Dermis microvascular lymphatic vessel endothelial cell (primary cell): ENCODE measurements around the gene FAM131B. TPM values are rescaled to one million over a fixed set of nuclear protein-coding genes. Genes with fewer than 3 reads are reported as not detected.
"Not testable (repeated sequence)": the region's sequence is repeated elsewhere in the genome, so short reads cannot be mapped to it uniquely, and the experiment has no call there.

Experiments used
- DNase-seq, 2 donors: peaks; one replicate each; pipeline versions ENCODE4 v3.0.0 to v3.0.0-alpha.2; 2010; ENCODE audit warnings: low read depth in 2 of 2
- total RNA-seq: library from RNA; depleted of rRNA; stranded (reverse); fragments of >200 nt; gene quantifications from 2 replicates; pipeline ENCODE4 v1.2.1, GENCODE V29; 2014

The FAM131B gene
- total RNA-seq, 1 donor from 2014 or later, result 0.13 TPM

DNA sequence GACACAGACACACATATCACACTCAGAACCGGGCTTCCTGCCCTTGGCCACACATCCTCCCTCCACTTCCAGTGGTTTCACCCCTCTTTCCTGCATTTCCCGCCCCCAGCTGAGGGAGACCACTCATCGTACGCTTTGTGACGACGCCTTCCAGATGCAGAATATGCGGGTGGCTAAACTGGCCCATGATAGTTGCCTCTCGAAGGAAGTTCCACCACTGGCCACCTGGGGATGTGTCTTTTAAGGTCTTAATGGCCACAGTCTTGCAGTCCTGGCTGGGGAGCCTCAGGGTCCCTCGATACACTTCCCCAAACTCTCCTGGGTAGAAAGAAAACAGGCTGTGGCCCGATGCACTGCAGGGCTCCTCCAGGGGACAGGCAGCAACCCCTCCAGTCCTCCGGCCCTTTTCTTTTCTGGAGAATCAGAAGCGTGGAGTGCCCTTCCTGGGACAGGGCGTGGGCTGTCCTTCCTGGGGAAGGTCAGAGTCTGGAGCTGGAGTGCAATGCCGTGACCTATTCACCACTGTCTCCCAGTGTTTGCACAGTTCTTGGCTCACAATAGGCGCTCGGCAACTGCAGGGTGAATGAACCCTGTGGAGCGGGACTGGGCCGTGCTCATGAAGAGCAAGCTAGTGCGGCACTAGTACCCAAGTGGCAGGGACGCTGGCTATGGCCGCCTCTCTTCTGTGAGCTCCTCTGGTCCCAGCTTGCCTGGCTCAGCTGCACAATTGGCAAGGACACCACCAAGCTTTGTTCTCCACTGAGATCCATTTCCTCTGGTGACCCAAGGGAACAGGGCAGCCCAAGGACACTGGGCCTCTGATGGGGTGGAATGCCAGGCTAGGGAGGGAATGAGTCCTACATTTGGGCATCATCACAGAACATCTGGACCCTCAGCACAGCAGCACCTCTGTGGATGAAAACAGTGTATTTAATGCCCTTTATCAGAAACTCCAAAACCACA lies 33.0 kb upstream of the FAM131B start:
- DNase-seq, result no peak

DNA sequence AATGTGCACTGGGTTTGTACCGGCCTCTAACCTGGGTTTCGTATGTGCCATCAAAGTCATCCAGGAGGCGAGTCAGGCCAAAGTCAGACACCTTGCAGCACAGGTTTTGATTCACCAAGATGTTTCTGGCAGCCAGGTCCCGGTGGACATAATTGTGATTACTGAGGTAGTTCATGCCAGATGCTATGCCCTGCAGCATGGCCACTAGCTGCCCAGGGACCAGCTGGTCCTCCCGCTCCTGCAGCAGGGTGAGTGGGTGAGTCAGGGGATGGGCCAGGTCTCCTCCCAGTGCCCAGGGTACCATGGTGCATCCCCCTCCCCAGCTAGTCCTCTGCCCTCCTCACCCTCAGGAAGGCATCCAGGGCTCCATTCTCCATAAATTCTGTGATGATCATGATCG lies 32.3 kb upstream of the FAM131B start:
- DNase-seq, result no peak

DNA sequence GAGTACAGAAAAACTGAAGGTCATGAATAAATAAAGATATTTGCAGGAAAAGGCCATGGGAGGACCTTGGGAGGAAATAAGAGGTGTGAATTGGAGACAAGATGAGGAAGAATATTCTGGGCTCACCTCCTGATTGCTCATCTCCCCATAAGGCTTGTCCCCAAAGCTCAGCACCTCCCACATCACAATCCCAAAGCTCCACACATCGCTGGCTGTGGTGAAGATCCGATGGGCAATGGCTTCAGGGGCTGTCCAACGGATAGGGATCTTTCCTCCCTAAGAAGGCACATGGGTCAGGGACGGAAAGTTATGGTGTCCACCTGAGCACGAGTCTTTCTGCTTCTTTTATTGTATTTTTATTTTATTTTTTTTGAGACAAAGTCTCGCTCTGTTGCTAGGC lies 31.6 kb upstream of the FAM131B start:
- no peak for DNase-seq

DNA sequence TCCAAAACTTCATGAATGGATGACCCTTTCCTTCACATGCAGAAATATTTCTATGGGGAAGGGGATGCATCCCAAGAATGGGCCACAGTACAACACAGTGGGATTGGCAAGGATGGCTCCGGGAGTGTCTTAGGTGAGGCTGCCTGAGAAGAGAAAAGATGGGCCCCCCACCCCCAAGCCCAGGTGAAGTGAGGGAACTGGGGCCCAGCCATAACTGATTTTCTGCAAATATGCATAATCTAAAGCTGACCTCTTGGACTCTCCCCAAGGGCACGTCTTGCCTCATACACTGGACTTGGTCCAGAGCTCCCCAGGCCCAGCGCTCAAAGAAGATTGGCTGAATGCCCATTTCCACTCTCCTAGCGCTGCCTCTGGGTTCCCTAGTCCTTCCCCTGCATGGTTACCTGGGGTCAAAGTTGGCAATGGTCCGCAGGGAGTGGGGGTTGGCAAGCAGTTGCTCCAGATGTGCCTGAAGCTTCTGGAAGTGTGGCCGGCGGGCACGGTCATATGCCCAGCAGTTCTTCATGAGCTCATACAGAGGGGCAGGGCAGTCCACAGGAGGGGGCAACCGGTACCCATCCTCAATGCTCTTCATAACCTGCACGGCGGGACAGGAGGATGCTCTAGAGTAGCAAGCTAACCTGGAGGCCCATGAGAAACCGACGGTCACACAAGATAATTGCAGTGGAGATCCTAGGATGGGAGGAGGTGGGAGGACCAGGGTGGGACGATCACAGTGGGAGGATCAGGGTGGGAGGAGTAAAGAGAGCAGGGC lies 30.9 kb upstream of the FAM131B start:
- DNase-seq, result no peak

DNA sequence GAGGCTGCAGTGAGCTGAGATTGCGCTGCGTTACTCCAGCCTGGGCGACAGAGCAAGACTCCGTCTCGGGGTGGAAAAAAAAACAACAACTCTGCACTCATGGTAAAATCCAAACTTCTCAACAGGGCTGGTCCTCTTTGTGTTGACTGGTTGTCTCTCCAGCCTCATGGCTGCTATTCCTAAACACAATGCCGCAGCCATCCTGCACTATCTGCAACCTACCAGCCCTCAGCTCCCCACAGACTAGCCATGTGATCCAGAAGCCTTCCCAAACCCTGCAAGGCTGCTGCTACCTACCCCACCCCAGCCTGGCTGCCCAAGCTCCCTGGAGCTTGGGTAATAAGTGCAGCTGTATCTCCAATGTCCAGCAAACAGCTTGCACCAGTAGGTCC lies 30.4 kb upstream of the FAM131B start:
- no peak for DNase-seq

DNA sequence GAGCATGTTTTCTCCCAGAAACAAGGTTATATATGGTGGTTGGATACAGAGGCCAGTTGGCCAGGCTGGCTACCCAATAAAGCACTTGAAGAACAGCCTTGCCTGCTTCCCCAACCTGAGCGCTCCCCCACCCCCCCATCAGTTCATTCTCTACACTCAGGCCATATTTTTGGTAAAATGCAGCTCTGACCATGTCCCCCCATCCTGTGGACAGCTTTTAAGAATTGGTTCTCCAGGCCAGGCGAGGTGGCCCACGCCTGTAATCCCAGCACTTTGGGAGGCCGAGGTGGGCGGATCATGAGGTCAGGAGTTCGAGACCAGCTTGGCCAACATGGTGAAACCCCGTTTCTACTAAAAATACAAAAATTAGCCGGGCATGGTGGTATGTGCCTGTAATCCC lies 29.9 kb upstream of the FAM131B start:
- not testable (repeated sequence) for DNase-seq

DNA sequence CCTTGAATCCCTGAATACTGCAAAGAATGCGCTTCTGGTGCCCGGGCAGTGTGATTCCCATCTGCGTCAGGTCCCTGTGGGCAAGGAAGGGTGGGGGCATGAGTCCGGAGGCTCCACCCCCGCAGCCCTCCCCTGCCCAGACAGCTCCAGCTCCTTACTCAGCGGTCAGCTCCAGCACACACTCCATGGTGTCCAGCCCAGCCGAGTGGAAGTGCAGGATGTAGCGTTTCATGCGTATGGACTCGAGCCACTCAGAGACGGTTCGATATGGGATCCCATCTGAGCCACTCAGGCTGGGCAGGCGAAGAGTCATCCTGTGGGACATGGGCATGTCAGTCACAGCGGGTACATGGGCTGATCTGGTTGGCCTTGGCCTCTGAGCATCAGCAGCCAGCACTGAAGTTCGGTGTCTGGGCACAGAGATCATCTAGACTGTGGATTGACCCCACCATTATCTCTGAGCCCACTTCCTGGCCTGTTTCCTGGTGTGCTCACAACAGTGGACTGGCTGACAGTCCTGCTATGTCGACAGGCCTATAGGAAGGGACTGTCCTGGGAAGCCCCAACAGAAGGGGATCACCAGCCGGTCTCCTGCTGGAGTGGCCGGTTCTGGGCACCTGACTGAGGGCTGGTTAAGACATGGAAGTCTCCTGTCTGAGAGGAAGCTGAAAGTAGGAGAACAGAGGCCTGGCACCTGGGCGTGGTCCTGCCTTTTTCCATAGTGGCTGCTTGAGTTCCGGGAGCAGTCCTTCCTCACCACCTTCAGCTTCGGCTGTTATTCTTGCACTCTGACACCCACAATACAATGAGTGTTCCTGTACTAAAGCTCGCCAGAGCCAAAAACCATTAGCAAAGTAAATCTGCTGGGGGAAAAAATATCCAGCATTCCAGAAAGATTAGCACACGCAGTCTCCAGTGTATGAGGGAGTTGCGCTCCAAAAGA lies 29.2 kb upstream of the FAM131B start:
- DNase-seq, result peak; percentile 90 to 94

DNA sequence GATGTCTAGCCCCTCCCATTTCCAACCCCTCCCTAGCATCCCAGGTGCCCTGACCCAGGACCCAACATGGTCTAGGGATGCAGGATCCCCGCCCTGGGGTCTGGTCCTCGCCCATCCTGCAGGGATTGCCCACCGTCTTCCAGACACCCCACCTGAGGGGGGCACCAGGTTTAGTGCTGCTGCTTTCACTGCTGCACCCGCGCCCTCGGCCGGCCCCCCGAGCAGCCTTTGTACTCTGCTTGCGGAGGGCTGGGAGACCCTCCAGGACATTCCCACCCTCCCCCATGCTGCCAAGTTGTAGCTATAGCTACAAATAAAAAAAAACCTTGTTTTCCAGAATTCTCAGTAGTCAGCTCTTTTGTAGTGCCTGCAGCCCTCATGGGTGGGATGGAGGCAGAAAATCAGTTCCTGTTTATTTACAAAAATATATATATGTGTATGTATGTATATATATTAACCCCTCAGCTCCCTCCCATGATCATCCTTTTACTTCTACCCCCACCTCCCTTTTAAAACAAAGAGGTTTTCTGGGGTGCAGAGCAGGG lies 28.3 kb upstream of the FAM131B start:
- no peak for DNase-seq

DNA sequence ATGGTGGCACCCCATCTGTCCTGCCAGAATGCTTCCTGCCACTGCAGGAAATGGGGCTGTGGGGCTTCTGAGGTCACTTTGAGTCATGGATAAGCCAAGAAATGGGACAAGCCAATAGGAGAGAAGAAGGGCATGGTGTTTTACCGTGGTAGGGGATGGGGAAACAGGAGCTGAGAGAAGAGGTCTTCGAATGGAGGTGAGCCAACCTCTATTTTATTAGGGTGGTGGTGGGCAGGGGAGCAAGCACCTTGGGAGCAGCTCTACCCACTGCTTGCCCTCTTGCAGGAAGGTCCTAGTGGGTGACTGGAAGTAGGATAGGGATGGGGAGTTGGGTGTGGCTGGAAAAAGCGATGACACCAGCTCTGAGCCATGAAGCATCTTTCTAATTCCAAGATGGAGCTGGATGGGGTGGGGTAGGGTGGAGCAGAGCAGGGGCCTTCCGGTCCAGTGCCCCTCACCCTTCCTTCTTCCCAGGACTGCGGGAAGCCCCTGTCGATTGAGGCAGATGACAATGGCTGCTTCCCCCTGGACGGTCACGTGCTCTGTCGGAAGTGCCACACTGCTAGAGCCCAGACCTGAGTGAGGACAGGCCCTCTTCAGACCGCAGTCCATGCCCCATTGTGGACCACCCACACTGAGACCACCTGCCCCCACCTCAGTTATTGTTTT lies 27.7 kb upstream of the FAM131B start:
- DNase-seq, result no peak

DNA sequence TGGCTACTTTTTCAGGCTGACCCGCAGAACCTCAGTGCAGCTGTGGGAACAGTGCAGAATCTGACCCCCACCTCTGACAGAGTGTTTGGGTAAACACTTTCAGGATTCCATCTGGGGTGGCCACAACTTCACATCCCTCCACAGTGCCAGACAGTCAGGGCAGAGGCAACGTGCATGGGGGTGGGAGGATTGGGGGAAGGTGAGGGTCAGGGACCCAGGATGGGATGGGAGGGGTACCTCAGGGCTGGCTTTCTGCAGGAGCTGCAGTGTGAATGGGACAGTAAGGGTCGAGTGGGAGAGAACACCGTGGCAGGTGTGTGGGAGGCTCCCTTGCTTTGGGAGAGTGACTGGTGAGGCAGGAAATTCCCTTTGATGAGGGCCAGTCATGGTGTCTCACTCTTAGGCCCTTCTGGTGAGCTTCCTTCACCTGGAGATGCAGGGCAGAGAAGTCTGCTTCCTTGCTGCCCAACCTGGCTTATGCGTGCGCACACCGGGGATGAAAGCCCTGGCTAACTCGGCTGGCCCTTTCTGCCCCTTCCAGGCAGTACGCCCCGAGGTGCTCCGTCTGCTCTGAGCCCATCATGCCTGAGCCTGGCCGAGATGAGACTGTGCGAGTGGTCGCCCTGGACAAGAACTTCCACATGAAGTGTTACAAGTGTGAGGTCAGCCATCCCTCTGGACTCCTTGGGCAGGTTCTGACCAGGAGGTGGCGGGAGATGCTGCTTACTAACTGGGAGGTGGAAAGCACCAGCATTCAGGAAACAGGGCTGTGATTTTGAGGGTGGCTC lies 27.0 kb upstream of the FAM131B start:
- DNase-seq, result no peak

DNA sequence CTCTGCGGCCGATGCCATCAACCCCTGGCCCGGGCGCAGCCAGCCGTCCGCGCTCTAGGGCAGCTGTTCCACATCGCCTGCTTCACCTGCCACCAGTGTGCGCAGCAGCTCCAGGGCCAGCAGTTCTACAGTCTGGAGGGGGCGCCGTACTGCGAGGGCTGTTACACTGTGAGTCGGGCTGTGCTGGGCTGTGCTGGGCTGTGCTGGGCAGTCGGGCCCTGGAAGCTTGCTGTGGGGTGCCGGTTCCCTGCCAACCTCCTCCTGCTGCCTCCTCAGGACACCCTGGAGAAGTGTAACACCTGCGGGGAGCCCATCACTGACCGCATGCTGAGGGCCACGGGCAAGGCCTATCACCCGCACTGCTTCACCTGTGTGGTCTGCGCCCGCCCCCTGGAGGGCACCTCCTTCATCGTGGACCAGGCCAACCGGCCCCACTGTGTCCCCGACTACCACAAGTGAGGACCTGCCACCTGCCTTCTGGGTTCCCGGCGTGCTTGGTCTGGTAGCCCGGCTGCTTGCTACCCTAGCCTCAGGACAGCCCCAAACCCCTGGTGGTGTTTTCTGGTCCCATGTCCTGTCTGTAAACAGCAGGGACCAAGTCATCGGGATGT lies 26.1 kb upstream of the FAM131B start:
- no peak for DNase-seq

DNA sequence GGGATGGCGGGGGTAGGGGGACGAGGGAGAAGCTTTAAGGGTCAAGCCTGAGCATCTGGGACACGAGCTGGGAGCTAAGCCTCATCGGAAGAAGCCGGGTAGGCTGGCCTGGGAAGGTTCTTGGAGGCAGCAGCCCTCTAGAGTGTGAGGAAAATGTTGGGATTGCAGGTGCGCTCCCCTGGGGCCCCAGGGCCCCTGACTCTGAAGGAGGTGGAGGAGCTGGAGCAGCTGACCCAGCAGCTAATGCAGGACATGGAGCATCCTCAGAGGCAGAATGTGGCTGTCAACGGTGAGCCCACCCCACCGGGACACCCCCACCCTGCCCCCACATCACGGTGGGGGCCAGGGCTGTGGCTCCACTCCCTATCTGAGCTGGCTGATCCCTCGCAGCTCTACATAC lies 25.5 kb upstream of the FAM131B start:
- no peak for DNase-seq

DNA sequence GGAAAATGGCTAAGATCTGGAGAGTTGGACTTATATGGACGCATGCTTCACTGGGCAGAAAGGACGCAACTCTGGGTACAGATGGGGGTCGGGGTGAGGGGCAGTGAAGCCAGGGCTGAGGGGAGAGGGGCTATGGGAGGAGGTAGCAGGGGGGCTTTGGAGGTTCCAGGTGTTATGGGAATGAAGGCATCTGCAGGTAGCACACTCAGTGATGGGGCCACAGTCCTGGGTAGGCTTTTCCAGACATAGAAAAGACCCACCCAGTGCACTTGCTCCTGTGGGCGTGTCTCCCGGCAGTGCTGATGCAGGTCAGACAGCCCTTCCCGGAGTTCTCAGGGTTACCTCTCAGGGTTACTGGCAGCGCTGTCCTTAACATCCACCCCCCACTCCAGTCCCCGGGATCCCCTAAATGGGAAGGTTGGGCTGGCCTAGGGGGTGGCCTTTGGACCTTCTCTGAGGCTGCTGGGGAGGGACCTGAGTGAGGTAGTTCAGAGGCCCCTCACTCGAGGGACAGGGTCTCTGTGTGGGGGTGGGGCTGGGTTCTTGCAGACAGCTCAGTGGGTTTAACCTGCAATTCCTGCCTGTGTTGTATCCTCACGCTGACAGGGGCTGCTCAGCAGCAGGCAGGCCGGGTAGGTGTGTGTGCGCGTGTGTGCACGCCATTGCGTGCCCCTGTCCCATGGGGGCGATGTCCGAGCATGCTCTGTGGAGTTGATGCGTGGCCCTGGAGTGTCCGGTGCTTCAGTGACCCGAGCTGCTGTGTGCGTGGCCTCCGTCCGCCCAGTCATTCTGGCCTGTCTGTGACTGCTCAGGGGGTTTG lies 24.9 kb upstream of the FAM131B start:
- no peak for DNase-seq

DNA sequence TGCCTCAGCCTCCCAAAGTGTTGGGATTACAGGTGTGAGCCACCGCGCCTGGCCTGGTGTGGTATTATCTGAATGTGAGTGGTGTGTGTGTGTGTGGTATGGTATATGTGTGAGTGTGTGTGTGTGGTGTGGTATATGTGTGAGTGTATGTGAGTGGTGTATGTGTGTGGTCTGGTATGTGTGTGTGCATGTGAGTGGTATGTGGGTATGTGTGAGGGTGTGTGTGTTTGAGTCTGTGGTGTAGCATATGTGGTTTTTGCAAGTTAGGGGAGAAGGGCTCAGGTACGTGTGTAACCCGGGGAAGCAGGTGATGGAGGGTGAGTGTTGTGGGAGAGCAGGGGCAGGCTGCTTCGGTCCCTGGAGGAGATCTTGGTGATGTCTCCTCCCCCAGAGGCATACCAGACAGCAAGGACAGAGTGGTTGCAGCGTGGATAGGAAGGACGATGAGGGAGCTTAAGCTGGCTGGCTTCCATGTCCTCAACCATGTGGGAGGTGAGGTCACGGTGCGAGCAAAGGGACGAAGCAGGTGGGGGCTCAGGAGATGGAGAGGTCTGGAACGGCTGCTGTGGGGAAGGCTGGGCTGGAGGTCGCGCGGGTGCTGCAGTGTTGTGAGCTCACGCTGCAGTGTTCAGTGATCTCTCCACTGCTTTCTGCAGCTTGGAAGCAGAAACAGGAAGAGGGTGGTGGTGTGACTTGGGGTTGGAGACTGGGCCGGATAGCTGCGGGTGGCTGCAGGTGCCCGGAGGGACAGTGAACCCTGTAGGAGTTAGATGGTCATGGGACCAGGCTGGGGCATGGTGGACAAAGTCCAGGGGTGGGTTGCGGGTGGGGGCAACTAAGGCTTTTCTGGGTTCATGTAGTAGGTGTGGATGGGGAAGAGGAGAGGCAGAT lies 23.6 kb upstream of the FAM131B start:
- DNase-seq, result peak in 1 of 2 donors; percentile 55

DNA sequence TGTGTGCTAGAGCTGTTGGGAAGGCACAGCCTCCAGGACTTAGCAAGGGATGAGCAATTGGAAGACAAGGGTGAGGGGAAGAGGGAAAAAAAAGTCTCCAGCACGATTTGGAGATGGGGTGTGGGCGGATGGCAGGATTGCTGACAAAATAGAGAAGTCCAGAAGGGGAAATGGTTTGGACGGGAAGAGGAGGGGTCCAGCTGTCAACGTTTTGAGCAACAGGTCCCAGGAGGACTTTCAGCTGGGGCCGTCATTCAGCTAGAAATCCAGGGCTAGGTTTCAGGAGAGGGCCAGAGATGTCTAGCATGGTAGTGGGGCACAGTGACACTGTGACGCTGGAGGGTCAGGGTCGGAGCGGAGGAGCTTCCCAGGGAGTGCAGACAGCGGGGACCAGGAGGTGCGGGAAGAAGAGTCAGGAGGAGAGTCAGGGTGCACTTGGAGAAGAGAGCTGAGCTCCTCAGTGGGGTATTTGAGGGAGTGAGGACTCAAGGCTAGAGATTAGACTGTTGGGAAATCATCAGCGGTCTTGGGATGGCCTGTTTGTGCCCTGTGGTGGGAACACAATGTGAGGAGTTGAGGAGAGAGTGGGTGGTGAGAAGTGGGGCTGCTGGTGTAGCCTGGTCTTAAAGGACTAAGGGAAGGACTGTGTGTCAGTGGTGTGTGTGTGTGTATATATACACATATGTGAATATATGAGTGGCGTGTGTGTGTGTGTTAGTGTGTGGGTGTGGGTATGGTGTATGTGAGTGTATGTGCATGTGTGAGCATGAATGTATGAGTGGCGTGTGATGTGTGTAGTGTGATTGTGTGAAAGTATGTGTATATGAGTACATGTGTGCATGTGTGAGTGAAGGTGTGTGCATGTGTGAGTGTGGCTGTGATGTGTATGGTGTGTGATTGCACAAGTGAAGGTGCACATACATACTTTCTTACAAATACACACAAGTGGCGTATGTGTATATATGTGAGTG lies 22.4 kb upstream of the FAM131B start:
- DNase-seq, result no peak

DNA sequence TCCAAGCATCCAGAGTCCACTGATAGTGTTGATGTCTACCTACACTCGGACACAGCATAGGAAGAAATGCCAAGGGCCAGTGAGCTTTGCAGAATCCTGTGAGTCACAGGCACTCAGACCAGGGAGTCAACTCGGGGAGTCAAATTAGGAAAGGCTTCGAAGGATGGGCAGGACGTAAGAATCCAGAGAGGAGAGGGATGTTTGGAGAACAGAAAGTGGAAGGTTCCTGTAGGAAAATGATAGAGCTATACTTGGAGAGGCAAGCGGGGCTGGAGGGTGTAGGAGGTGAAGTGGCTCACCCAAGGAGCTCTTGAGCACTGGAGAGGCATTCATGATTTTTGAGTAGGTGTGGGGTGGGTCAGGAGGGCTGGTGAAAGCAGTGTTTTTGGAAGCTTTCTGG lies 21.6 kb upstream of the FAM131B start:
- no peak for DNase-seq

DNA sequence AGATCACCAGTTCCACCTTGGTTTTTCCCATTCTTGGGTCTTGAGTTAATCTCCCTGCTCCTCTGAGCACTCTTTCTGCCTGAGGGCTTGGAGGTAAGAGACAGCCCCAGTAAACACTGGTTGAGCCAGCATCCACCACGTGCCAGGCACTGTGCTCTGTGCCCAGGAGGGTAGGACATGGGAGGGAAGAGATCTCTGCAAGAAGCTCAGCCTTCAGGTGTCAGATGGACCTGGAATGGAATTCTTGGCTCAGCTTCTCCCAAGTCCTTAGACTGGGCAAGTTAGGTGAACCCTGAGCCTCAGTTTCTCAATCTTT lies 21.1 kb upstream of the FAM131B start:
- no peak for DNase-seq
